Kidney (tissue), 14 donors: Measurements from ENCODE around the gene NUP98. TPM values are rescaled to one million over a fixed set of nuclear protein-coding genes. Genes with fewer than 3 reads are reported as not detected.
A peak's percentile ranks its signal among the peaks of the same experiment; 100 is the strongest.
"Not testable (repeated sequence)": the region's sequence is repeated elsewhere in the genome, so short reads cannot be mapped to it uniquely, and the experiment has no call there.

Experiments used
- DNase-seq, 5 donors: peaks; one replicate each; pipeline ENCODE4 v3.0.0-alpha.2; 2013 to 2020
- FAIRE-seq: peaks from 2 replicates; lab custom pipeline; 2012; peaks lifted over from hg19 to GRCh38; lab: Jason Lieb, UNC
- H3K27ac ChIP-seq, 2 donors: one replicate each; pipeline ENCODE4 v1.7.0; 2013; ENCODE audit warnings: low read depth in 2 of 2, low read length in 2 of 2, inconsistent platforms in 1 of 2
- H3K27me3 ChIP-seq: one replicate; pipeline ENCODE4 v1.7.1; 2013; ENCODE audit warnings: low read length, inconsistent platforms; ENCODE audit not compliant: control insufficient read depth, insufficient read depth
- H3K36me3 ChIP-seq, 3 donors: one replicate each; pipeline versions ENCODE4 v1.7.0 to v1.7.1; 2013; ENCODE audit warnings: low read length in 3 of 3, control low read depth in 1 of 3, inconsistent platforms in 1 of 3; ENCODE audit not compliant: insufficient read depth in 3 of 3, control insufficient read depth in 2 of 3
- H3K4me1 ChIP-seq, 3 donors: one replicate each; pipeline versions ENCODE4 v1.7.0 to v1.7.1; 2013; ENCODE audit warnings: low read length in 3 of 3, inconsistent platforms in 1 of 3, low read depth in 1 of 3; ENCODE audit not compliant: control insufficient read depth in 2 of 3, insufficient read depth in 2 of 3
- H3K4me3 ChIP-seq, 3 donors: one replicate each; pipeline versions ENCODE4 v1.7.0 to v1.8.1; 2013; ENCODE audit warnings: low read length in 3 of 3, control low read depth in 1 of 3, inconsistent platforms in 1 of 3
- H3K9ac ChIP-seq, 3 donors: one replicate each; pipeline versions ENCODE4 v1.7.0 to v1.7.1; 2013; ENCODE audit warnings: low read length in 3 of 3, control low read depth in 1 of 3, inconsistent platforms in 1 of 3
- H3K9me3 ChIP-seq, 3 donors: one replicate each; pipeline versions ENCODE4 v1.7.0 to v1.7.1; 2013; ENCODE audit warnings: low read length in 3 of 3, control low read depth in 1 of 3, inconsistent platforms in 1 of 3; ENCODE audit not compliant: control insufficient read depth in 2 of 3, insufficient read depth in 1 of 3
- intact Hi-C: fragments of 100-400 bp; cut with DNase I; formaldehyde crosslinking; loops from one replicate; pipeline ENCODE4 v1.11.1; 2022
- polyA plus RNA-seq: library from polyadenylated mRNA; stranded (reverse); fragments of 350-450 nt; fragmentation: Illumina TruSeq; extraction: RNeasy Lipid Tissue Mini Kit (QIAGEN cat#74804); gene quantifications from one replicate; pipeline ENCODE4 v1.2.3, GENCODE V29; 2014; ENCODE audit warnings: low read depth, low replicate concordance; ENCODE audit not compliant: insufficient read depth
- total RNA-seq: library from RNA; stranded (reverse); fragmentation: NEBNext Ultra II Directional; extraction: Animal tissue kit (Norgen Biotek cat#: 25700); gene quantifications from one replicate; pipeline ENCODE4 v1.2.1, GENCODE V29; 2021
- TF ChIP-seq, protein P1 (sequence below): IDR thresholded peaks from 3 replicates; pipeline ENCODE4 v1.5.1; 2012; ENCODE audit warnings: mild to moderate bottlenecking, moderate library complexity, borderline replicate concordance; ENCODE audit not compliant: insufficient read depth; ENCODE audit errors: extremely low read depth
- donor health status: control.
- donor health status: control.
- donor health status: control.
- donor health status: control.
- donor health status: control.
- donor health status: DM: yes; HTN: yes; CAD: no.
- donor health status: Normal renal cell carcinoma (clear cell type).

The NUP98 gene
- total and polyA plus RNA-seq, 2 donors from 2014 or later: 23.8 to 67.6 TPM

DNA sequence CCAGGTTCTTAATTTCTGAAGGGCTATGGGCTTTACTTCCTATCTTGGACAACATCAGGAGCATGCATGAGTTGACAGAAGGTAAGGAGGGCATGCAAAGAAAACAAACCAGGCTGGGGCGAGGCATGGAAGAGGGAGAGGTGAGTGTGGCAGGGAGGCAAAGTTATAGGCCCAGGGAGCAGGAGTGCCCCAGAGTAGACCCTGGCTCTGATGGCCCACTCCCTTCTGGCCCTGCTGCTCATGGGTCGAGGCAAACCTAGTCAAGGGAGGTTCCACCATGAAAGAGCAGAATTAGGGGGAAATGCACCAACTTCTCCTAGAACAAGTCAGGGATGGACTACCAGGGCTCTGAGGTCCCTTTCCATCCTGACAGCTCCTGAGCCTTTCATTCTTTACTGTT, 136.4 kb downstream of the NUP98 start:
- Histone ChIP-seq H3K27ac (no peak overlapping the region), H3K36me3 (peaks cover 0 to 2% (median 0%) of the 10 kb centered on the region in 3 donors), H3K9ac (no peak overlapping the region), H3K27me3 (no peaks in the 10 kb centered on the region), H3K4me1 (no peaks in the 10 kb centered on the region), H3K4me3 (no peak overlapping the region), H3K9me3 (no peaks in the 10 kb centered on the region)
- FAIRE-seq (no peak), DNase-seq (no peak)
- intact Hi-C loops: no loop called here
- TF ChIP-seq, protein P1, sequence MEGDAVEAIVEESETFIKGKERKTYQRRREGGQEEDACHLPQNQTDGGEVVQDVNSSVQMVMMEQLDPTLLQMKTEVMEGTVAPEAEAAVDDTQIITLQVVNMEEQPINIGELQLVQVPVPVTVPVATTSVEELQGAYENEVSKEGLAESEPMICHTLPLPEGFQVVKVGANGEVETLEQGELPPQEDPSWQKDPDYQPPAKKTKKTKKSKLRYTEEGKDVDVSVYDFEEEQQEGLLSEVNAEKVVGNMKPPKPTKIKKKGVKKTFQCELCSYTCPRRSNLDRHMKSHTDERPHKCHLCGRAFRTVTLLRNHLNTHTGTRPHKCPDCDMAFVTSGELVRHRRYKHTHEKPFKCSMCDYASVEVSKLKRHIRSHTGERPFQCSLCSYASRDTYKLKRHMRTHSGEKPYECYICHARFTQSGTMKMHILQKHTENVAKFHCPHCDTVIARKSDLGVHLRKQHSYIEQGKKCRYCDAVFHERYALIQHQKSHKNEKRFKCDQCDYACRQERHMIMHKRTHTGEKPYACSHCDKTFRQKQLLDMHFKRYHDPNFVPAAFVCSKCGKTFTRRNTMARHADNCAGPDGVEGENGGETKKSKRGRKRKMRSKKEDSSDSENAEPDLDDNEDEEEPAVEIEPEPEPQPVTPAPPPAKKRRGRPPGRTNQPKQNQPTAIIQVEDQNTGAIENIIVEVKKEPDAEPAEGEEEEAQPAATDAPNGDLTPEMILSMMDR: no peak

DNA sequence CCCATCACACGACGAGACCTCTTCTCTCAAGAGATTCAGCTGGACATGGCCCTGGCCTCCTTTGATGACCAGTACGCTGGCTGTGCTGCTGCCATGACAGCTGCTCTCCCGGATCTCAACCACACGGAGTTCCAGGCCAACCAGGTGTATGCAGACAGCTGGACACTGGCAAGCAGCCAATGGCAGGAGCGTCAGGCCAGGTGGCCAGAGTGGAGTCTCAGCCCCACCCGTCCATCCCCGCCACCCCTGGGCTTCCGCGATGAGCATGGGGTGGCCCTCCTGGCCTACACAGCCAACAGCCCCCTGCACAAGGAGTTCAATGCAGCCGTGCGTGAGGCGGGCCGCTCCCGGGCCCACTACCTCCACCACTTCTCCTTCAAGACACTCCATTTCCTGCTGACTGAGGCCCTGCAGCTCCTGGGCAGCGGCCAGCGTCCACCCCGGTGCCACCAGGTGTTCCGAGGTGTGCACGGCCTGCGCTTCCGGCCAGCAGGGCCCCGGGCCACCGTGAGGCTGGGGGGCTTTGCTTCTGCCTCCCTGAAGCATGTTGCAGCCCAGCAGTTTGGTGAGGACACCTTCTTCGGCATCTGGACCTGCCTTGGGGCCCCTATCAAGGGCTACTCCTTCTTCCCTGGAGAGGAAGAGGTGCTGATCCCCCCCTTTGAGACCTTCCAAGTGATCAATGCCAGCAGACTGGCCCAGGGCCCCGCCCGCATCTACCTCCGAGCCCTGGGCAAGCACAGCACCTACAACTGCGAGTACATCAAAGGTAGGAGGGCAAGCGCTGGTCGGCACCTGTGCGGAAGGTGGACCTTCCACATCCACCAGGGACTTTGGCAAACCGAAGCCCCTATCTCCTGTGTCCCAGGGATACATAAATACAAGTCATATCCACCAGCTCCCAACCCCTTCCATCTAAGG, 137.5 kb downstream of the NUP98 start:
- no peak overlapping the region for H3K27ac ChIP-seq
- H3K4me1 ChIP-seq: no peaks in the 10 kb centered on the region
- intact Hi-C loops: no loop called here
- no peaks in the 10 kb centered on the region for H3K27me3 ChIP-seq
- H3K9ac ChIP-seq: no peak overlapping the region
- FAIRE-seq: no peak
- peak in 1 of 5 donors; percentile 64 for DNase-seq
- H3K9me3 ChIP-seq: no peaks in the 10 kb centered on the region
- H3K4me3 ChIP-seq: no peak overlapping the region
- TF ChIP-seq, protein P1: no peak
- no peaks in the 10 kb centered on the region for H3K36me3 ChIP-seq

DNA sequence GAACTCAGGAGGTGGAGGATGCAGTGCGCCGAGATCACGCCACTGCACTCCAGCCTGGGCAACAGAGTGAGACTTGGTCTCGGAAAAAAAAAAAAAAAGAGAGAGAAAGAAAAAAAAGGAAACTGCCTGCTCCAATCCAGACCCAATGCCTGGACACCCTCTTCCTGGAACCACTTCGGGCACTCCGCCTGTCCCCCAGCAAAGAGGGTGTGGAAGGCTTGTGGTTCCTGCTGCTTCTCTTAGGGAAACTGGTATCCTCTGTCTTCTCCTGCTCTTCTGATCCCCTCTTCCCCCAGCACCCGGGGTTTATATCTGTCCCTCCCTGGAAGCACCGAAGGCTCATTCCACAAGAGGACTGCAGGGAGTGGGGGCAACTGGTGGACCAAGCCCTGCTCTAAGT, 139.1 kb downstream of the NUP98 start:
- intact Hi-C loops: no loop called here
- FAIRE-seq: no peak

DNA sequence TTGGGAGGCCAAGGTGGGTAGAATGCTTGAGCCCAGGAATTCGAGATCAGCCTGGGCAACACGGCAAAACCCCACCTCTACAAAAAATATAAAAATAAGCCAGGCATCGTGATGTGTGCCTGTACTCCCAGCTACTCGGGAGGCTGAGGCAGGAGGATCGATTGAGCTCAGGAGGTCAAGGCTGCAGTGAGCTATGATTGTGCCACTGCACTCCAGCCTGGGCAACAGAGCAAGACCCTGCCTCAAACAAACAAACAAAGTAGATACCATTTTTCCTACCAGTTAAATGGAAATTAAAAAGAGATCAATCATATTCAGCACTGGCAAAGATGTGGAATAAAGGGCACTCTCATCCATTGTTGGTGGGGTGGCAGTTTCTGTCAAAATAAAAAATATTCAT, 140.0 kb downstream of the NUP98 start:
- FAIRE-seq, H3K9ac ChIP-seq, H3K27me3 ChIP-seq, H3K4me1 ChIP-seq, DNase-seq, H3K27ac ChIP-seq, H3K9me3 ChIP-seq, H3K4me3 ChIP-seq, intact Hi-C loops, H3K36me3 ChIP-seq: not testable (repeated sequence)

More for the DNA sequence above, 139.1 kb downstream of the NUP98 start:
- no peaks in the 10 kb centered on the region for H3K9me3 ChIP-seq
- no peaks in the 10 kb centered on the region for H3K27me3 ChIP-seq
- no peak overlapping the region for H3K9ac ChIP-seq
- TF ChIP-seq, protein P1: no peak
- H3K4me3 ChIP-seq: no peak overlapping the region
- H3K4me1 ChIP-seq: no peaks in the 10 kb centered on the region
- no peak overlapping the region for H3K27ac ChIP-seq
- no peak for DNase-seq
- H3K36me3 ChIP-seq: no peaks in the 10 kb centered on the region
